ENCODE data around the gene ROS1.
"Not testable (repeated sequence)": the region's sequence is repeated elsewhere in the genome, so short reads cannot be mapped to it uniquely, and the experiment has no call there.

The ROS1 gene

DNA sequence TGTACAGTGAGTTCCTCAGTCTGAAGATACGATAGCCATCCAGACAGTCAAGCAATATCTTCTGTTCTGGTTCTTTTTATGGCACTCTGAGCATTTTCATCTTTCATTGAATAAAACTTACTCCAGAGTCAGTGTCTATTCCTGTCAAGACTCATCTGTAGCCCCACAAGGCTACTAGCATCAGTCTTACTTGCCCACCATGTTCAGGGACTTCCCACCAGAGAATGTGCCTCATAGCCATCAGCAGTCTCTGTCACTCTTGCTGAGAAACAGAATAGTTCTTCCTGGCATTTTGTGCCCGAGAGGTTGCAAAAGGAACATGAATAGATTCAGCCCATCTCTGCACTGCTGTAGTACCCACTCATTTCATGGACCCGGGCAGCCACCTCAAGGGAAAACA, 44.0 kb upstream of the ROS1 start:
- Histone ChIP-seq H2AFZ (ENCODE audit: low read length) (no peak overlapping the region), H3K79me2 (ENCODE audit: insufficient read depth, low read length) (no peaks in the 10 kb centered on the region), H3K9me2 (ENCODE audit: low read depth, low read length) (no peaks in the 10 kb centered on the region), H3K4me1 (ENCODE audit: insufficient read depth, low read length, severe bottlenecking) (no peaks in the 10 kb centered on the region), H3K9ac (ENCODE audit: low read length) (no peak overlapping the region), H3K9me3 (ENCODE audit: low read length) (no peaks in the 10 kb centered on the region), H3F3A (ENCODE audit: insufficient read depth, low read length) (no peaks in the 10 kb centered on the region), H3K4me3 (ENCODE audit: low read depth, low read length, poor library complexity, severe bottlenecking) (no peak overlapping the region), H3K27ac (ENCODE audit: low read depth, low read length, poor library complexity, severe bottlenecking) (no peak overlapping the region), H3K4me2 (ENCODE audit: low read length) (no peak overlapping the region), H4K20me1 (ENCODE audit: insufficient read depth, low read length) (no peaks in the 10 kb centered on the region), H3K27me3 (ENCODE audit: insufficient read depth, low read length) (no peaks in the 10 kb centered on the region; the same call in 1 of the 2 replicates), H3K36me3 (ENCODE audit: insufficient read depth, low read length) (no peaks in the 10 kb centered on the region)
- TF ChIP-seq EZH2 (IDR thresholded peaks at IDR 0.05; ENCODE audit: borderline replicate concordance, low read length), result no peak

DNA sequence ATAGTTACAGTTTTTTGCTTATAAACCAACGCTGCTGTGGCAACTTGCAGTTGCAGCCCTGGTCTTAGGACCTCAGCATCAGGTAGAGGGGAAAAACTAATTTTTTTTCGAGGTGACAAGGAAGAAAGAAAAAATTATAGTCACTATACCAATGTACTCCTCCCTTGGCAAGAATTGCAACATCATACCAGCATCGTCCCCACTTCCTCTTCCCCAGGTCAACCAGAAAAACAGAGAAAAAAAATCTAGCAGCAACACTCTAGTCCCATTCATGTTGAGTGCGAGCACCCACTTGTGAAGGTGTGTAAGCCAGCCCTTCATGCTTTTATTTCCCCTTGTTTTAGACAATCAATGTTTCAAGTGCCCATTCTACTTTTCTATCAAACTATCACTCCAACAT, 43.6 kb upstream of the ROS1 start:
- H3K36me3 ChIP-seq (ENCODE audit: insufficient read depth, low read length), result no peaks in the 10 kb centered on the region
- H3K79me2 ChIP-seq (ENCODE audit: insufficient read depth, low read length), result no peaks in the 10 kb centered on the region
- no peaks in the 10 kb centered on the region for H4K20me1 ChIP-seq (ENCODE audit: insufficient read depth, low read length)
- H3F3A ChIP-seq (ENCODE audit: insufficient read depth, low read length), result no peaks in the 10 kb centered on the region
- H3K9me2 ChIP-seq (ENCODE audit: low read depth, low read length), result no peaks in the 10 kb centered on the region
- no peak overlapping the region for H3K27ac ChIP-seq (ENCODE audit: low read depth, low read length, poor library complexity, severe bottlenecking)
- H3K9ac ChIP-seq (ENCODE audit: low read length), result no peak overlapping the region
- H3K27me3 ChIP-seq (ENCODE audit: insufficient read depth, low read length), result no peaks in the 10 kb centered on the region; the same call in 1 of the 2 replicates
- H3K4me1 ChIP-seq (ENCODE audit: insufficient read depth, low read length, severe bottlenecking), result no peaks in the 10 kb centered on the region
- no peak overlapping the region for H3K4me3 ChIP-seq (ENCODE audit: low read depth, low read length, poor library complexity, severe bottlenecking)
- TF ChIP-seq, protein P1, sequence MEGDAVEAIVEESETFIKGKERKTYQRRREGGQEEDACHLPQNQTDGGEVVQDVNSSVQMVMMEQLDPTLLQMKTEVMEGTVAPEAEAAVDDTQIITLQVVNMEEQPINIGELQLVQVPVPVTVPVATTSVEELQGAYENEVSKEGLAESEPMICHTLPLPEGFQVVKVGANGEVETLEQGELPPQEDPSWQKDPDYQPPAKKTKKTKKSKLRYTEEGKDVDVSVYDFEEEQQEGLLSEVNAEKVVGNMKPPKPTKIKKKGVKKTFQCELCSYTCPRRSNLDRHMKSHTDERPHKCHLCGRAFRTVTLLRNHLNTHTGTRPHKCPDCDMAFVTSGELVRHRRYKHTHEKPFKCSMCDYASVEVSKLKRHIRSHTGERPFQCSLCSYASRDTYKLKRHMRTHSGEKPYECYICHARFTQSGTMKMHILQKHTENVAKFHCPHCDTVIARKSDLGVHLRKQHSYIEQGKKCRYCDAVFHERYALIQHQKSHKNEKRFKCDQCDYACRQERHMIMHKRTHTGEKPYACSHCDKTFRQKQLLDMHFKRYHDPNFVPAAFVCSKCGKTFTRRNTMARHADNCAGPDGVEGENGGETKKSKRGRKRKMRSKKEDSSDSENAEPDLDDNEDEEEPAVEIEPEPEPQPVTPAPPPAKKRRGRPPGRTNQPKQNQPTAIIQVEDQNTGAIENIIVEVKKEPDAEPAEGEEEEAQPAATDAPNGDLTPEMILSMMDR (IDR thresholded peaks at IDR 0.05; ENCODE audit: low read length), result no peak
- TF ChIP-seq EZH2 (IDR thresholded peaks at IDR 0.05; ENCODE audit: borderline replicate concordance, low read length), result no peak
- H3K4me2 ChIP-seq (ENCODE audit: low read length), result no peak overlapping the region
- no peak overlapping the region for H2AFZ ChIP-seq (ENCODE audit: low read length)
- H3K9me3 ChIP-seq (ENCODE audit: low read length), result no peaks in the 10 kb centered on the region

DNA sequence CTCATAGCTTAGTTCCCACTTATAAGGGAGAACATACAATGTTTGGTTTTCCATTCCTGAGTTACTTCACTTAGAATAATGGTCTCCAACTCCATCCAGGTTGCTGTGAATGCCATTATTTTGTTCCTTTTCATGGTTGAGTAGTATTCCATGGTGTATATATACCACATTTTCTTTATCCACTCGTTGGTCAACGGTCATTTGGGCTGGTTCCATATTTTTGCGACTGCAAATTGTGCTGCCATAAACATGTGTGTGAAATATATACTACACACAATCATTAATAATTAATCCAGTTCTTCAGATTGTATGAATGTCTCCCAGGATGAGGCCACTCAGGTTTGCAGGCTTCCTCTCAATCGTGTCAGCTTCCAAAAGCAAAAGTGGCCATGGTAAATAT, 42.8 kb upstream of the ROS1 start:
- H2AFZ ChIP-seq (ENCODE audit: low read length); H3K27ac ChIP-seq (ENCODE audit: low read depth, low read length, poor library complexity, severe bottlenecking); H3K4me3 ChIP-seq (ENCODE audit: low read depth, low read length, poor library complexity, severe bottlenecking); H4K20me1 ChIP-seq (ENCODE audit: insufficient read depth, low read length); H3K9ac ChIP-seq (ENCODE audit: low read length); H3K36me3 ChIP-seq (ENCODE audit: insufficient read depth, low read length); H3K27me3 ChIP-seq (ENCODE audit: insufficient read depth, low read length); H3K9me3 ChIP-seq (ENCODE audit: low read length); H3K9me2 ChIP-seq (ENCODE audit: low read depth, low read length); H3F3A ChIP-seq (ENCODE audit: insufficient read depth, low read length); H3K4me2 ChIP-seq (ENCODE audit: low read length); H3K4me1 ChIP-seq (ENCODE audit: insufficient read depth, low read length, severe bottlenecking); H3K79me2 ChIP-seq (ENCODE audit: insufficient read depth, low read length): not testable (repeated sequence)

DNA sequence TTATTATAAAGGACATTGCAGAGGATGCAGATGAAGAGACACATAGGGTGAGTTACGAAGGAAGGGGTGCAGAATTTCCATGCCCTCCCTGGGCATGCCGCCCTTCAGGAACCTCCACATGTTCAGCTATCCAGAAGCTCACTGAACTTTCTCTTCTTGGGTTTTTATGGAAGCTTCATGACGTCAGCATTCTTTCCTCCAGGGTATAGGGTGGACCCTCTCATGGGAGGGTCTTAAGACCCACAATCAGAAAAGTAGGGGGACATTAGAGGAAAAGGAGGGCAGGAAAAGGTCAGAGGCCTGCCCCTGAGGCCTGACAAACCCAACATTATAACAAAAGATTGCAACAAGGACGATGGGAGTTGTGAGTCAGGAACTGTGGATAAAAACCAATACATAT, 42.1 kb upstream of the ROS1 start:
- Histone ChIP-seq H3K36me3 (ENCODE audit: insufficient read depth, low read length) (no peaks in the 10 kb centered on the region), H3K4me2 (ENCODE audit: low read length) (no peak overlapping the region), H3F3A (ENCODE audit: insufficient read depth, low read length) (no peaks in the 10 kb centered on the region), H3K4me1 (ENCODE audit: insufficient read depth, low read length, severe bottlenecking) (no peaks in the 10 kb centered on the region), H3K79me2 (ENCODE audit: insufficient read depth, low read length) (no peaks in the 10 kb centered on the region), H3K27me3 (ENCODE audit: insufficient read depth, low read length) (no peaks in the 10 kb centered on the region; the same call in 1 of the 2 replicates), H3K27ac (ENCODE audit: low read depth, low read length, poor library complexity, severe bottlenecking) (no peak overlapping the region), H3K9me3 (ENCODE audit: low read length) (no peaks in the 10 kb centered on the region), H3K4me3 (ENCODE audit: low read depth, low read length, poor library complexity, severe bottlenecking) (no peak overlapping the region), H4K20me1 (ENCODE audit: insufficient read depth, low read length) (no peaks in the 10 kb centered on the region), H3K9ac (ENCODE audit: low read length) (no peak overlapping the region), H2AFZ (ENCODE audit: low read length) (no peak overlapping the region), H3K9me2 (ENCODE audit: low read depth, low read length) (no peaks in the 10 kb centered on the region)
- TF ChIP-seq, protein P1 (IDR thresholded peaks at IDR 0.05; ENCODE audit: low read length), result no peak
- TF ChIP-seq EZH2 (IDR thresholded peaks at IDR 0.05; ENCODE audit: borderline replicate concordance, low read length), result no peak

Data from OCI-LY1 (cell line).